ENCODE results near the gene MYH10.

Gene MYH10

GRCh38 chr17:8647956-8648355, 17.4 kb upstream of the MYH10 start:
- no peak for DNase-seq

GRCh38 chr17:8647202-8647601, 16.7 kb upstream of the MYH10 start:
- DNase-seq, result no peak

- no peak for DNase-seq
Measured at GRCh38 chr17:8644507-8644902, 14.0 kb upstream of the MYH10 start.

- no peak for DNase-seq
Measured at GRCh38 chr17:8643855-8644506, 13.5 kb upstream of the MYH10 start.

- no peak for DNase-seq
Measured at GRCh38 chr17:8639709-8640108, 9.2 kb upstream of the MYH10 start.

- DNase-seq, result no peak
Measured at GRCh38 chr17:8632061-8632460, 1.5 kb upstream of the MYH10 start.

GRCh38 chr17:8631554-8631877, 991 bp upstream of the MYH10 start:
- DNase-seq, result no peak

- DNase-seq, result peak; percentile 92
Measured at GRCh38 chr17:8630802-8631553, 453 bp upstream of the MYH10 start.

- peak; percentile 42 for DNase-seq
Measured at GRCh38 chr17:8629371-8630226, 926 bp downstream of the MYH10 start.

- DNase-seq, result no peak
Measured at GRCh38 chr17:8628609-8629169, 1.8 kb downstream of the MYH10 start.

GRCh38 chr17:8628172-8628571, 2.4 kb downstream of the MYH10 start:
- no peak for DNase-seq

GRCh38 chr17:8623591-8623990, 6.9 kb downstream of the MYH10 start:
- DNase-seq, result no peak

GRCh38 chr17:8622191-8622590, 8.3 kb downstream of the MYH10 start:
- no peak for DNase-seq

- no peak for DNase-seq
Measured at GRCh38 chr17:8621585-8621984, 8.9 kb downstream of the MYH10 start.

- no peak for DNase-seq
Measured at GRCh38 chr17:8619294-8619693, 11.2 kb downstream of the MYH10 start.

- no peak for DNase-seq
Measured at GRCh38 chr17:8618825-8619224, 11.7 kb downstream of the MYH10 start.

GRCh38 chr17:8614988-8615387, 15.5 kb downstream of the MYH10 start:
- DNase-seq, result no peak

GRCh38 chr17:8611619-8612298, 18.8 kb downstream of the MYH10 start:
- DNase-seq, result no peak

- no peak for DNase-seq
Measured at GRCh38 chr17:8611137-8611536, 19.4 kb downstream of the MYH10 start.

GRCh38 chr17:8610558-8610957, 20.0 kb downstream of the MYH10 start:
- DNase-seq, result no peak

- no peak for DNase-seq
Measured at GRCh38 chr17:8609910-8610309, 20.6 kb downstream of the MYH10 start.

- DNase-seq, result no peak
Measured at GRCh38 chr17:8608001-8608400, 22.5 kb downstream of the MYH10 start.

- no peak for DNase-seq
Measured at GRCh38 chr17:8606401-8606800, 24.1 kb downstream of the MYH10 start.

Measured in stimulated activated CD8-positive, alpha-beta memory T cell treated with anti-CD3 and anti-CD28 coated beads, Interleukin-4, amount 100 ng/mL, for 48 hours (primary cell).